Right ventricle myocardium superior (tissue), 1 donor: ENCODE data around the gene TGFBR2. TPM values are rescaled to one million over a fixed set of nuclear protein-coding genes. Genes with fewer than 3 reads are reported as not detected.

ENCODE experiments used
- ATAC-seq: fragments of 200-7000 bp; cut with Tn5 transposase; one replicate; pipeline ENCODE4 v1.9.1; 2020; ENCODE audit warnings: mild to moderate bottlenecking; ENCODE audit not compliant: poor library complexity
- DNase-seq: peaks from one replicate; pipeline ENCODE4 v3.0.0-alpha.2; 2020
- intact Hi-C: fragments of 100-400 bp; cut with DNase I; formaldehyde crosslinking; loops from one replicate; pipeline ENCODE4 v1.11.2; 2022
- total RNA-seq: library from RNA; stranded (reverse); fragmentation: NEBNext Ultra II Directional; extraction: Animal tissue kit (Norgen Biotek cat#: 25700); gene quantifications from one replicate; pipeline ENCODE4 v1.2.1, GENCODE V29; 2021
- donor health status: DM: no; HTN: yes; CAD: no; lungs with severe emphysema.

Gene TGFBR2
- total RNA-seq, 1 donor from 2014 or later: 168 TPM

DNA sequence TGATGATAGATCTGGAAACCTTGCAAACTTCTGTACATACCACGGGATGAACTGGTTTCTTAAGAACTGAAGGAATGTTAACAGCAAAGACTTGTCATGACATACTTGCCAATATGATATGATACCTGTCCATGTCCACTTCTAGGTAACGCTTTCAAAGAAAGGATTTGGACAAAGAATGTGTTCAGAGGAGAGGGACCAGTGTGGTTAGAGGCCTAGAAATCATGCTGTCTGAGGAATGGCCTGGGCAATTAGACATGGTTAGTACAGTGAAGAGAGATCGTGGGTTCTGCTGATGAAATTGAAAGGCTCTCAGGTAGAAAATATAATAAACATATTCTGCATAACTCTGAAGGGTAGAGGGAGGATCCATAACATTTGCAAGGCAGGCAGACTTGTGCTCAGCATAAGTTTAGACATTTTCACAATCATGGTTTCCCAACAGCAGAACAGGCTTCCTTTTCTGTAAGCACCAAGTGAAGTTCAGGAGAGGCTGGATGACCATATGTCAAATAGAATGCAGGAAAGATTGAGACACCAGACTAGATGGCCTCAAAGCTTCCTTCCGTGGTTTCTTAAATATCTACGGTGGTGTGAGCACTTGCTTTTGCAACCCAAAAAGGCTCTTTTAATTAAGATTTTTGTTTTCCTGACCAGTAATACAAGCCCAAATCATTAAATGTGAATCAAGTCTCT lies 39.9 kb downstream of the TGFBR2 start:
- DNase-seq: no peak
- no peak for ATAC-seq
- intact Hi-C loops: no loop called here

DNA sequence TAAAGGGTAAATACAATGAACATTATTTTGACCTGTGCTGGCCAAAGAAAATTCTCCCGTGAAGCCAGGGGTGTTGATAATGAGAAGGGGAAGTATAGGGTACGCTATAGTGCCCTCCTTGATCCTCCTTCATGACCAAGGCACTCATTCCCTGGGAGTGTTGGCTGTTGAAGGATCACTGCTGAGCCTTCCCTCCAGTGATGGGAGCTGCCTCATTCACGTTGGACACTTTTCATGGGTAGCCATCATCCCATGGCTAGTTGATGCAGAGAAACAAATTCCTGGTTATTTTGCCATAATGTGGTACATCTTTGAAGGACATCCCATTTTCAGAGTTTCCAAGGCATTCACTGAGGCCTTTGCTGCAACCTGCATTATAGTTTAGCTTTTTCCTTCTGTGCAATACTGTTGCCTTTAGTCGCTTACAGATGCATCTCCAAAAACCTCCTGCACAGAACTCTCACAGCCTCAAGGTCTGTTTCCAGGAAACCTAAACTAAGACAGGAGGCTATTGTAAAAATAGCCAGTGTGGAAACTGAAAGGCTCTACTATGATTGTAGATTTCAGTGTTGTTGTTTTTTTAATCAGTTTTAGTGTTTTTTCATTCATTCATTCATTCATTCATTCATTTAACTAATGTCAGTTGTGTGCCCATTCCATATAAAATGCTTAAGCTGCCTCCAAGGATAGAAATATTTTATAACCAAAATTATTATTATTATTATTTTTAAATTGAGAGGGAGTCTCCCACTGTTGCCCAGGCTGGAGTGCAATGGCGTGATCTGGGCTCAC lies 40.8 kb downstream of the TGFBR2 start:
- intact Hi-C loops: no loop called here
- DNase-seq (no peak), ATAC-seq (no peak)

DNA sequence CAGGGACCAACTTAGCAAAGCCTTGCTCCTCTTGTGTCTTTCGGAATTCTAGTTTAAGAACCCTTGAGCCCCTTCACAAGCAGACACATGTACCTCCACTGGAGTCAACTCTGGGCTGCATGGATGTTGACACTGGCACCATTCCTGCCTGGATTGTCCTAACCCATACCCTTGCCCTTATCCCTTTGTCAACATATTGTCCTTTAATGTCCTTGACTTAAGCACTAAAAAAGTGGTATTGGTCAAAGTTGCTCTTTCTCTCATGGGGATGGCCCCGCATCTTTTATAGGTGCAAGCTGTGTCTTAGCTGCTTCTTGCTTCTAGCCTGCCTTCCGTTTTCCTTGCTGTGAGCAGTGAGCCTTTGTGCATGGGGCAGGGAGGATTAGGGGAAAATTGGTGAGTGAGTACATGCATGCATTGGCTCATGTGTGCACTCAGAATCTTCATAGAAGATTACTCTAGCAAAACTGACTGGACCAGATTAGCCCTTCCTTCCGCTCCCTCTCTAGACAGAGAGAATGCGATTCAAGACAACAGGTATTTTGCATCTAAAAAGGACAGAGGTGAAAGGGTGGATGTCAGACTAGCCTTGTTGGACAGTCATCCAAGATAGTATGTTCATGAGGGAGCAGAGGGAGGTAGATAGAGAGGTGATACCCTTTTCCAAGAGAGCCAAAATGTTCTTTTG lies 42.4 kb downstream of the TGFBR2 start:
- ATAC-seq (no peak), DNase-seq (no peak)
- intact Hi-C loops: no loop called here

DNA sequence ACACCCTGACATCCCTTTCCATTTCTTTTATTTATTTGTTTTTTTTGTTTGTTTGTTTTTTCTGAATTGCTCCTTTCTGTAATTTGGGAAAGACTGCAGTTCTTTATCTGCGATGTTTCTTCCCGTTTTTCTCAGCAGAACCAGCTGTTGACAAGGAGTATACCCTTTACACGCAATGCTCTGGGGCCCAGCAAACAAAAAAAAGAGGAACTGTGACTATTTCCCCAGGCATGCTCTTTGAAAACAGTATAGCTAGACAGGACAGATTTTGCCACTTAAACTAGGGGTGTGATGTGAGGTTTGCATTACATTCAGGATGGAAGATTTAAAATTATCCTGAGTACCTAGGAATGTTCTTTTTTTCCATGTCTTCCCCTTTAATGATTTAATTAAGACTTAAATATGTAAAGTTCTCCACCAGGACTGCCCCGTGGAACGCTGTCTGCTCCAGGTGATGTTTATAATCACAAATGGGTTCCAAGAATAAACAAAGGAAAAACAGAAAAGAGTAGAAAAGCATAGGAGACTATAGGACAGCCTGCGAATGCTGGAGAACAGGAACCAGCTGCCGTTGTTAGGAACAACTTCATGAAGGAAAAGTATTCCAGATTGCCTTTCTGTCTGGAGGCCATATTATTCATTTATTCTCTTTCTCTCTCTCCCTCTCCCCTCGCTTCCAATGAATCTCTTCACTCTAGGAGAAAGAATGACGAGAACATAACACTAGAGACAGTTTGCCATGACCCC lies 43.3 kb downstream of the TGFBR2 start:
- ATAC-seq (peak; percentile 44), DNase-seq (no peak)
- intact Hi-C loops: no loop called here

DNA sequence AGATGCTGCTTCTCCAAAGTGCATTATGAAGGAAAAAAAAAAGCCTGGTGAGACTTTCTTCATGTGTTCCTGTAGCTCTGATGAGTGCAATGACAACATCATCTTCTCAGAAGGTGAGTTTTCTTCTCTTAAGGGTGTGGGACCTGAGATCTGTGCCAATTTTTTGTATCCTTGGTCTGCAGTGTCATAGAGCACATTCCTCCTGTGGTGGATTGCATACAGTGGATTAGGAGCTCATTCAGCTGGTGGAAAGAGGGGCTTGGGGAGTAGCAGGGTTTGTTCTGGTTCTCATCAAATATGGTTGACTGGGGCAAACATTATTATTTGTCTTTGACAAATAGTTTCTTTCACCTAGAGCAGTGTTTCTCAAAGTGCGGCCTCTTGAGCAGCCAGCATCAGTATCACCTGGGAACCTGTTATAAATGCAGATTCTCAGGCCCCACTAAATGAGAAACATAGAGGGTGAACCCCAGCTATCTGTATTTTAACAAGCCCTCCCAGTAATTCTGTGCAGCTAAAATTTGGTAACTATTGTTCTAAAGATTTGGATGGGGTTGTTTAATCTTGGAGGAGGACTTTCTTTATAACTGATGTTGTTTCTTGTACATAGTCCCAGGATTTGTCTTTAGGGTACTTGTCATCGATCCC lies 44.1 kb downstream of the TGFBR2 start:
- DNase-seq (no peak), ATAC-seq (no peak)
- intact Hi-C loops: no loop called here

DNA sequence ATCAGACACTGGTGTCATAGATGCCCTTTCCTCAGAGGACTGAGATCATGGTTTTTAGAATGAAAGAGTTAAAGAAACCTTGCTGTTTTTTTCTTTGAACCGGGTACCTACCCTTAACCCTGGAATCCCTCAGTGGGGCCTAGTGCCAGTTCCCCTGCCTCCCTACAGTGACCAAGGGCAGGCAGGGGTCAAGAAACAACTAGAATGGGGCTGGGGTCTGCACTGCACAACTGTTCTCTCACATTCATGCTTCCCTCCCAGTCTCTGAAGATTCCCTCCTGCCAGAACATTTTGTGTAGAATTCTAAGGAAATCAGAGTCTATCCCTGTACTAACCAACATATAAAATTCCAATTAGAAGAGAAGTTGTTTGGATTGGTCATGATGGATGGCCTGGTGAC lies 47.9 kb downstream of the TGFBR2 start:
- DNase-seq (no peak), ATAC-seq (no peak)
- intact Hi-C loops: no loop called here

DNA sequence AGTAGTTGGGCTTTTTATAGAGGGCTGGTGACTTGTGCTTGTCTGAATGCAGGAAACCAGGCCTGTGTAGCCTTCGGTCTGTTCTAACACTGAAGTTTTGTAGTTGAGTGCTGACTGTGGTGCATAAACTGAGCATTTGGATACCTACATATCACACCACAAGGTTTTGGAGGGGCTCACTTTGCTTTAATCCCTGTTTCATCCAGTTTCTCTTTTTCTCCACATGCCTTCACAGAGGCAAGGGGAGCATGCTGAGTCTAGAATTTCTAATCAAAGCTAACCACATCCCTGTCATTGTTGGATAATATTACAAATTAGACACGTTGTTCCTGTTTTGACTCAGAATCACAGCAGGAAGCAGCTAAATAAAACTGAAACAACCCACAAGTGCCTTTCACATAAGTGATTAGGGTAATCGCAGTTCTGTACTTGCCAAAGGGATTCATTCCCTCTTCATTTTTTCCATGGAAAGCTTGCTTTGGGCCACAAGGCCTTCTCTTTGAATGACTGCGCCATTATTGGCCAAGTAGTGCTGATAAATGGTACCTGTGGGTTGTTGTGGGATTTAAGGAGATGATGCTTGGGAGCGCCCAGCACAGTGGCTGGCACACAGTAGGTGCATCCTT lies 48.9 kb downstream of the TGFBR2 start:
- no peak for DNase-seq
- ATAC-seq: no peak
- intact Hi-C loops: no loop called here

DNA sequence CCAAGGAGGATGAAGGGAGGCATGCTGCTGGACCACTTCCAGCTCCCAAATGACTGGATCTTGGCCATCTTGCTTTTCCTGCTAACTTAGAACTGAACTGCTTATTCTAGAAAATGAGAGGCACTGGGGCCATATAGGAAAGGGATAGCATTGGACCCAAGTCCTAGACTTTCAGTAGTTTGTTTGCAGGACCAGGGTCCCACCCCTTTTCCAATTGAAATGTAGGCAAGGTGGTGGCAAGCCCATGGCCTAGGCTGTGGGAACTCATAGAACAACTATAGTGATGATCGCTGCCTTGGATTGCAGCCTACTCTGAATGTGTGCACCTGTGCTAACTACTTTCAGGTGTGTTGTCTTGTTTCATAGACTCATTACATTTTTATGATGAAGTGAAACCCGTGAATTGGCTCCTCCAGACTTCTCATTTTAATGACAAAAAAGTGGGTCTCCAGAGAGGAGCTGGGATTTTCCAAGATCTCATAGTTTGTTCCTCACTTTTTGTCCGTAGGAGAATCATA lies 50.3 kb downstream of the TGFBR2 start:
- DNase-seq: no peak
- ATAC-seq: no peak
- intact Hi-C loops: no loop called here

DNA sequence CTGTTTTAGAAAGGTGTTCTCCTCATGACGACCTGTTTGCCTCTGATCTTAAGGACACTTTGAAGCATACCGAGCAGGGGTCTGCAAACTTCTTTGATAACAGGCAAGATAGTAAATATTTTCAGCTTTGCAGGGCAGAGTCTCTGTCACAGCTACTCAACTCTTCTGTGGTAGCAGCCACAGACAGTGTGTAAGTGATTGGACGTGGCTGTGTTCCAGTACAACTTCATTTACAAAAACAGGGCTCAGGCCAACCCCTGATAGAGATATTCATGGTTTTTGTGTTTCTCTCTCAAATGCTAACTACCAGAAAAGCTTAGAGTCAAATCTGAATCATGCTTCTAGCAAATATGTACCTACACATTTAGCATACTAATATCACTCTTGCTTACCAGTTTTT lies 51.5 kb downstream of the TGFBR2 start:
- DNase-seq: no peak
- intact Hi-C loops: no loop called here
- peak; percentile 36 for ATAC-seq

DNA sequence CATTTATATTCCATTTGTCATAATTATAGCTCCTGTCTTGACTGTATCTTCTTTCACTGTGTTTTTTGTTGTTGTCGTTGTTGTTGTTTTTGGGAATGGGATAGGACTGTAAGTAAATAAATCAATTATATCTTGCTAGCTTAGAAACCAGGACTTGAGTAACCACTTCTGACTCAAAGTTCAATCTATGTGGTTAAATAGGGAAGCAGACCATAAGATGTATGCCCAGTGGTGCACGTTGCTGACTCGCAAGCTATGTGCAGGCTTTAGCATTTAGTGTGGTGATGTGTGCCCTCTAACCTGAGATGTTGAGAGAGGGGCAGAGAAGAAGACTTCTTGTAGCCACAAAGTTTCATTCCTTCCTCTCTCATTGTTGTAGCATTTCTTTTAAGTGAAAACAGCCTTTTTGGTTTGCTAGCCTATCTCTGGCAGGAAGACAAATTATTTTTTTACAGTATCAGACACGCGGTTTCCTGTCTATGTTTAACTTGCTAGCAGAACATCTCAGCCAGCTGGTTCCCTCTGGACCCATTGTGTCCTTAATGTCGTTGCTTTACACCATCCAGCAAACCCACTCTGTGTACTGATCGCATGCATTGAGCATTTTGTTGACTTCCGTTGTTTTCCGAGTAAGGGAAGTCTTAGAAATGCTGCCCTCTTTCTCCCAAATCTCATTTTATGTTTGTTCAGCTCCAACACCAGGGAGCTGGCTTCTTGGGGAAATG lies 52.1 kb downstream of the TGFBR2 start:
- DNase-seq (no peak), ATAC-seq (peak; percentile 59)
- intact Hi-C loops: no loop called here

DNA sequence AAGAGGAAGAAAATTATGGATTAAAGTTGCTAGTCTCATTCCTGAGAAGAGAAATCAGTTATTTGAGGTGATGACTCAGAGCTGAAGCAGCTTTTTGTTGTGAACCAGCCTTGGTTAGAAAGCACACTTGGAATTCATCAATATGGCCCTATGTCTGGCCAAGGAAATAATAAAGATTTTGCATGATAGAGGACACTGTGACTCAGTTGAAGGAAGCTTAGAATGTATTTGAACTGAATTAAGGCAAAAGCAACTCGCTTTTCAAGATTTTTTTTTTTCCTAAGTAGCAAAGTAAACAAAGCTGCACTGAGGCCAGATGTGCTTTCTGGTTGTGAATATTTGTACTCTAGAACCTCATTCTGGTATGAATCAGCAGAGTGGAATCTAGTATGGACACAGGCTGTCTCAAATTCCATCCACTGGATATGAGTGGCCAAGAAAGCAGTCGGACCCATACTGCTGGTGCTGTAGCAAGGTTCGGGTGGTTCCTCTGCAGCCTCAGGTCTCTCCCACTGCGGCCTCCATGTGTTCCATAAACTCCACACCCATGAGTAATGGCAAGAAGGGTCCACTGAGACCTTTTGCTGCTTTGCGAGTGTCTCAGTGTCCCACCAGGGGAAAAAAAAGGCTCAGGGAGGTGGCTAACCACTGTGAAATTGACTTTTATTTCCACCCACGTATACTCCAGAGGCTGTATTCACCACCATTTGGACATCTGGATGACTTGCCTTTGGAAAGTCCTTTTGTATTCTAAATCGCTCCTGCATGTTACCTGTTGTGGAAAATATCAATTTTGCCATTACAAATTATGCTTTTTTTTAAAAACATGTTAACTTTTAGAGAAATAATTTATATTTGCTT lies 53.1 kb downstream of the TGFBR2 start:
- ATAC-seq: peak; percentile 47
- no peak for DNase-seq
- intact Hi-C loops: no loop called here

DNA sequence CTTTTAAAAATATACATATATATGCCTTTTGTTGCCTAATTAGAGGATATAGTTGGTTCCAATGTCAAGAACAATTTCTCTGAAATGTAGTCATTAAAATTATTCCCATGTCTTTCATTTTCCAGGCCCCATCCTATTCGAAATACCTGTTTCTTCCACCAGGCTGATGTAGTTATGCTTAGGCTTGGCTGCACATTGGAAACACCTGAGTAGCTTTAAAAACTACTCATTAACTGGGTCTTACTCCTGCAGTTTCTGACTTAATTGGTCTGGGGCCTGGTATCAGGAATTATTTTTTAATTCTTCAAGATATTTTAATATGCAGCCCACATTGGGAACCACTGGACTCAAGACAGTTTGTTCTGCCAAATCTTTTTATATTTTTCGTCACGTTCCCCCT lies 53.7 kb downstream of the TGFBR2 start:
- DNase-seq (no peak), ATAC-seq (peak; percentile 21)
- intact Hi-C loops: no loop called here

DNA sequence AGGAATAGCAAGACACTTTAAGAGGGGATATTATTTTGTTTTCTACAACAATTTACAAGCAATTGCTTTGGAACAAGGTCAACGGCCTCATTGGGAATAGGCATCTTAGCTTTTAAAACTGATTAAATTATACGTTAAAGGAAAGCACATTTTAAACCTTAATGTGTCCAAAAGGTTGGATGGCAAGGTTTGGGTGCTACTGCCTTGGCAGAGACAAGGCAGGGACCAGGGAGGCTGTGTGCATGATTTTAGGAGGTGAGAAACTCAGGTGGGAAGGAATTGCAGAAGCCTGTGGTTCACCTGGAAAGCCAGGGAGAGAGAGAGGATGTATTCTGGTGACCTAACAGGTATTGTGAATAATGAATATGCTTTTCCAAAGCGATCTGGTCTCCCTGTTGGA lies 54.3 kb downstream of the TGFBR2 start:
- no peak for ATAC-seq
- intact Hi-C loops: no loop called here
- no peak for DNase-seq

DNA sequence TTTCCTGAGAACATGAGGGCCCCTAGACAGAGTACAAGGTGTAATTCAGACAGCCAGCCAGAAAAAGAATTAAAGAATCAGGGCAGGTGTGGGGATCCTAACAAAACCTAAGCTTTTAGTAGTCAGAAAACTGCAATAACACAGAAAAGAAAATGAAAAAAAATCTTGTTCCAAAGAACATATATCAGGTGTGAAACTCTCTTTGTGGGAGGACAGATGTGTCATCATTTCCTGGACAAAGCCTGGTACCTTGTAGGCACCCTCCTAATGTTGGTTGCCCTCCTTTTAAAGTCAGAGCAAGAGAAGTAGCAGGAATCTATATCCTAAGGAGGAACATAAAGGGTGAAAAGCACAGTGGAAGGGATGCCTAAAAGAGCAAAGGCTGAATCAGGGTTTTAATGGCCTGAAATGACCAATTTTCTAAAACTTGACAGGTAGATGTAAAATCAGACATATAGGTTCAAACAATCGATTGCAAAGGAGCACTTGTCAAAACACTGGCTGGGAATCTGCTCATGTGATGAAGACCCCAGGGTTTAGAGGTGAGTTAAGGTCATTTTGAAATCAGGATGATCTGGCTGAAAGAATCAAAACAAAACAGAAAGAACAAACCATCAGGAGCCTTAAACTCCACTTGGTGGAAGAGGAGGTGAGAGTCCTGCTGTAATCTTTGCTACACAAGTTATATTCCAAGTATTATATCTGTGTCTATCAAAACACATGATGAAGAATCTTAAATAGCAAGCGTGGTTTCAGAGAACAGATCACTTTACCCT lies 54.9 kb downstream of the TGFBR2 start:
- no peak for DNase-seq
- no peak for ATAC-seq
- intact Hi-C loops: no loop called here

DNA sequence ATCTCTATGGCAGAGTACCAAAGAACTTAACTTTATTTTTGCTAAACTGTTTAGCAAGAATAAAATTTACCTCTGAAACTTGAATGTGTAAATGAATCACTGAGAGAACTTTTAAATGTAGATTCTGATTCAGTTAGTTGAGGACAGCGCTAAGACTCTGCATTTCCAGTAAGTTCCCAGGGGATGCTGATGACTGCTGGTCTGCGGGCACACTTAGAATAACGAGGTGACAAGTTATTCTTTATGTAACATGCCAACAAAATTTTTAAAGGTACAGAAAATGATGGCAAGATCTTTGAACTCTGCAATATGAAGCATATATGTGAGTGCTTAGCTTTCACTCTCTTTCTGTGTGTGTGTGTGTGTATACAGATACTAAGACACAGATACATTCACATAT lies 56.4 kb downstream of the TGFBR2 start:
- ATAC-seq (no peak), DNase-seq (no peak)
- intact Hi-C loops: no loop called here
